ENCODE data around the gene BTBD9.

DNA sequence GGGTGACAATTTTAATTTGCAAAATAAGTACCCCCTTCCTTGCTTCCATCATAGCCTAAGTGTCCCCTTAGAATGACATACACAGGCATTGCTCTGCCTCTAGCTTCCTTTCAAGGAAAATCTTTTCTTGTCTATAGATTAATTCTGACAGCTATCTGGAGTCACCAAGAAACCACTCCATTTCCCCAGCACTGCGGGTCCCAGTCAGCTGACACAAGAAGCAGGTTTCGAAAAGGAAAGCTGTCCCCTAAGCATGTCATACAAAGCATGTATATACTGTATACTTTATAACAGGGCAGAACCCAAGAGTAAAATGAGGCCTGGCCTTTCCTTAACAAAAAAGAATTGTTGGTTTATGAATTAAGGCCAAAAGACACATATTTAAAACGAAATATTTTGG lies 273.5 kb downstream of the BTBD9 start:
- TF ChIP-seq, protein P1, sequence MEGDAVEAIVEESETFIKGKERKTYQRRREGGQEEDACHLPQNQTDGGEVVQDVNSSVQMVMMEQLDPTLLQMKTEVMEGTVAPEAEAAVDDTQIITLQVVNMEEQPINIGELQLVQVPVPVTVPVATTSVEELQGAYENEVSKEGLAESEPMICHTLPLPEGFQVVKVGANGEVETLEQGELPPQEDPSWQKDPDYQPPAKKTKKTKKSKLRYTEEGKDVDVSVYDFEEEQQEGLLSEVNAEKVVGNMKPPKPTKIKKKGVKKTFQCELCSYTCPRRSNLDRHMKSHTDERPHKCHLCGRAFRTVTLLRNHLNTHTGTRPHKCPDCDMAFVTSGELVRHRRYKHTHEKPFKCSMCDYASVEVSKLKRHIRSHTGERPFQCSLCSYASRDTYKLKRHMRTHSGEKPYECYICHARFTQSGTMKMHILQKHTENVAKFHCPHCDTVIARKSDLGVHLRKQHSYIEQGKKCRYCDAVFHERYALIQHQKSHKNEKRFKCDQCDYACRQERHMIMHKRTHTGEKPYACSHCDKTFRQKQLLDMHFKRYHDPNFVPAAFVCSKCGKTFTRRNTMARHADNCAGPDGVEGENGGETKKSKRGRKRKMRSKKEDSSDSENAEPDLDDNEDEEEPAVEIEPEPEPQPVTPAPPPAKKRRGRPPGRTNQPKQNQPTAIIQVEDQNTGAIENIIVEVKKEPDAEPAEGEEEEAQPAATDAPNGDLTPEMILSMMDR (IDR thresholded peaks at IDR 0.05): no peak
- TF ChIP-seq POLR2A (IDR thresholded peaks at IDR 0.05): no peak
- no peak for TF ChIP-seq POLR2AphosphoS5 (IDR thresholded peaks at IDR 0.05)
- no peak for TF ChIP-seq EP300 (IDR thresholded peaks at IDR 0.05; ENCODE audit: low read depth)

Data from transverse colon (tissue), 4 donors.